Skeletal muscle cell (primary cell): Measurements from ENCODE around the gene TMEM266.

Experiments used
- DNase-seq: peaks from one replicate; pipeline ENCODE4 v3.0.0-alpha.2; 2010; ENCODE audit warnings: low read depth
- H3K4me3 ChIP-seq: 2 replicates; pipeline ENCODE4 v1.5.1; 2011; ENCODE audit warnings: low read depth, mild to moderate bottlenecking, control low read depth, low read length, moderate library complexity

Gene TMEM266

GRCh38 chr15:76155731-76156130 lies 95.9 kb downstream of the TMEM266 start:
- no peak for DNase-seq
- no peak overlapping the region for H3K4me3 ChIP-seq

- no peak overlapping the region for H3K4me3 ChIP-seq
- no peak for DNase-seq
These were observed 98.4 kb downstream of the TMEM266 start for GRCh38 chr15:76158226-76158625.

GRCh38 chr15:76158815-76159214 lies 99.0 kb downstream of the TMEM266 start:
- DNase-seq: no peak
- H3K4me3 ChIP-seq: no peak overlapping the region

- H3K4me3 ChIP-seq: no peak overlapping the region
These were observed 99.5 kb downstream of the TMEM266 start for GRCh38 chr15:76159282-76159681.

DNA sequence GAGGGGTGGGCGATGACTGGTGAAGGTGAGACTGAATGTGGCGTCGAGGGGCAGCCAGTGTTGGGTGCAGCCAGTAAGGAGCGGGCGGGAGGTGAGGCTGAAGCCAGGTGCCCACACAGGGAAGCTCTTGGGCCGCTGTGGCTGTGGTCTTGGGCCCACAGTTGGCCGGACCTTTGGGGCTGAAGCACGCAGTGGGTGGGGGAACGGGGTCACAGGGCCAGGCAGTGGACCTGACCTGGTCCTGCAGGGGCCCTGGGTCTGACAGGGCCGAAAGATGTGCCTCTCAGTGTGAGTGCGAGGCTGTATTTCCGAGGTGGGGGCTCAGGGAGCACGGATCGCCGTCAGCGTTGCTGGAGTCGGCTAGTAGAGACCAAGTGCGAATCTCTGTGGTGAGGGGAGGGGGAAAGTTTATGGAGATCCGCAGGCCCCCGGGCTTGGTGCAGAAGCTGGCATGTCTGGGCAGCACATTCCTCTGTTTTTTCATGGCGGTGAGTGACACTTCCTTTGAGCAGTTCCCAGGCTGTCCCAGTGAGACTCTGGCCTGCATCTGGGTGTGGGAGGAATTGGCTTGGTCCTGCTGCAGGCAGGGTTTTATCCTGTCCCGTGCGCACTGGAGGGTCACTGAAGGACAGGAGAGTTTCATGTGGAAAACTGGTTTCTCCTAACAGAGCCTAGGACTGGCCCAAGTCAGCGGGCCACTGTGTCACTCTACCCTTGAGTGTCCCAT lies 100.8 kb downstream of the TMEM266 start:
- no peak for DNase-seq
- no peak overlapping the region for H3K4me3 ChIP-seq

More at GRCh38 chr15:76159282-76159681, 99.5 kb downstream of the TMEM266 start:
- DNase-seq: no peak

GRCh38 chr15:76161153-76162035 lies 101.6 kb downstream of the TMEM266 start:
- no peak overlapping the region for H3K4me3 ChIP-seq
- DNase-seq: no peak

GRCh38 chr15:76162036-76162398 lies 102.2 kb downstream of the TMEM266 start:
- no peak overlapping the region for H3K4me3 ChIP-seq

DNA sequence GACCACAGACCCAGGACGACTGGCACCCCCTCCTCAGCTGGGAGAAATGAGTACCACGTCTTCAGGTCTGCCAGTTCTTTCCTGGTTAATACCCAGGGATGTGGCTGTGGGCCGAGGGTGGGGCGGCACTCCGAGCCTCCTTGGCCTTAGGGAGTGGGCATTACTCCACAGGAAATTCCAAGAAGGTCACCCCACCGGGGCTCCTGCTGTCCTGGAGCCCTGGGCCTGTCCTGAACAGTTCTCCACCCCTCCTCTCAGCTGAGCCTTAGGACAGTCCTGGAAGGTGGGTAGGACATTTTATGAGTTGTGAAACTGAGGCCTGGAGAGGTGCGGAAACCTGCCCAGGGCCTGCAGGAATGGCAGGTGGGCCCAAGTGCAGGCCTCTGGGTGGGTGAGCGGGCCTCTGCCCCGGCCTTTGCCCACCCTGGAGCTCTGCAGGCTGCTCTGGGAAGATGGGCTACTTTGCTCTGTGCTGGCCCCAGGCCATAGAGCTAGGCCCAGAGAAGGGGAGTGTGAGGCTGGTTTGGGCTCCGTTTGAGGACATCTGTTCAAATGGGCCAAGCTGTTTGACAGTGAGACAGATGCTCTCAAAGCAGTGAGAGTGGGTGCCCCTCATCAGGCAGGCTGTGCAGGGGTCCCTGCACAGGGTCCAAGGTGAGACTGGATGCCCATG lies 103.1 kb downstream of the TMEM266 start:
- no peak overlapping the region for H3K4me3 ChIP-seq
- no peak for DNase-seq

More at GRCh38 chr15:76162036-76162398, 102.2 kb downstream of the TMEM266 start:
- no peak for DNase-seq

DNA sequence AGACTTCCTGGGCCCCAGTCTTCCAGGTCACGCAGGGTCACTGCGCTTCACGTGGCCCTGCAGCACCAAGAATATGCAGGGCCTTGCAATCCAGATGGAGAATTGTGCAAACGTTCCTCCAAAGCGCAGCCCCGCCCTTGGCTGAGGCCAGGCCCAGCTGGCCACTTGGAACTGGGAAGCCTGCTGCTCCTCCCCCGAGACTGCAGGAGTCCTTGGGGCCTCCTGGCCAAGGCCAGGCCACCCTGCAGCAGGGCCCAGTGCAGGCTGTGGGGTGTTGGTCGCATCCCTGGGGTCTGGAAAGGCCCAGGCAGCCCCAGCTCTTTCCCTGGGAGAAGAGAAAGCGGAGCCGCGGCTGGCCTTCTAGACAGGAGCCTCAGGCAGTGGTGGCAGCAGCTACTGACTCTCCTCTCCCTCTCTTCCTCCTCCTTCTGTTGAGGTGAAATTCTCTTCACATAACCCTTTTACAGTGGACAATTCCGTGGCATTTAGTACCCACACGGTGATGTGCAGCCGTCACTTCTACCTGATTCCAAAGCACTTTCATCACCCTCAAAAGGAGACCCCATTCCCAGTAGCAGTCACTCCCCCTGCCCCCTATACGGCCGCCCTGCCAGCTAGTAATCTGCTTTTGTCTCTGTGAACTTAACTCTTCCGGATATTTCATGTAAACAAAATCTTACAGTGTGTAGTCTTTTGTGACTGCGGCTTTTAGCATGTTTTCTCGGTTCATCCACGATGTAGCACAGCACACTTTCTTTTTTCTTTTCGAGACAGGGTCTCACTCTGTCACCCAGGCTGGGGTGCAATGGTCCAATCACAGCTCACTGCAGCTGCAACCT lies 103.9 kb downstream of the TMEM266 start:
- no peak for DNase-seq
- no peak overlapping the region for H3K4me3 ChIP-seq

DNA sequence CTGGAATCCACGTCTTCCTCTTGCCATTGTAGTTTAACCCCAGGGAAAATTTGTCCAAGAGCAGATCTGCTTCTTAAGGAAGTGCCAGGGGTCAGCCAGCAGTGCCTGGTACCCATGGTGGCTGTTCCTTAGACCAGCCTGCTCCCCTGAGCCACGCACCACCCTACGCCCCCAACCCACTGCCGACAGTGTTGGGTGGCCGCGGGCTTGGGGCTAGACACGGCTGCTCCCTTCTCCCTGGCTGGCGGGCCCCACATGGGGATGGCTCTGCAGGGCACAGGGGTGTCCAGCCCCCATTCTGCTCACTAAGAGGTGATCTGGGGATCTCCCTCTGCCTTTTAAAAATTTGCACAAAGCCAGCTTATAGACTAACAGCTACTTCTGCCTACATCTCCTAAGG lies 104.8 kb downstream of the TMEM266 start:
- H3K4me3 ChIP-seq: no peak overlapping the region

GRCh38 chr15:76165951-76166350 lies 106.2 kb downstream of the TMEM266 start:
- H3K4me3 ChIP-seq: no peak overlapping the region
- no peak for DNase-seq

More for the DNA sequence above, 104.8 kb downstream of the TMEM266 start:
- DNase-seq: no peak

DNA sequence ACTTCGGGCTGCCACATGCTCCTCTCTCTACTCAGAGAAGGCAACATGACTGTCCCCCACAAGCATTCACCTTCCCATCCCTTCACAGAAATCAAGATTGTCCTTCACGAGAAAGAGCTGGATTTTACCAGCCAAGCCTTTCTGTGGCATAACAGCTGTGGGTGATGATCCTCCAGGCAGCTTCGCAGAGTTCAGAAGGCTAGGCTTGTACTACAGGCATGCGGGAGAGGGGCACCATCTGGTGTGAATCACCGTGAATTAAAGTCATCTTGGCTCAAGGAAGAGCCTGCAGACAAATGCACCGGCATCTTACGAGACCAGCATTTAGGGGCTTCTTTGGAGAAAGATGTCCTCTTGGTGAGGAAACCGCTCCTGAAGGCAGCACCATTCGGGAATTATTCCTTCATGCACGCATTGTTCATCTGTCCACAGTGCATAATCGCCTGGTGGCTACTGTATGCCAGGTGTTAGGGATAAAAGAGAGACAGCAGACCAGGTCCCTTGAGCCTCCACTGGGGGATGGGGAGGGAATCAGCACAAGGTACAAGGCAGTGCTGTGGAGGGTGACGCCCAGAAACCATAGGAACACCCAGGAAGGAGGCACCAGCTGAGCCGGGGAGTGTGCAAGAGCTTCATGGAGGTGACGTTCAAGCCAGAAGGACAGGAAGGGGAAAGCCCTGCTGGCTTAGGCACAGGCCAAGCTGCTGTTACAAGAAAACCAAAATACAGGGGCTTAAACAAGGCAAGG lies 108.6 kb downstream of the TMEM266 start:
- no peak overlapping the region for H3K4me3 ChIP-seq
- DNase-seq: no peak

DNA sequence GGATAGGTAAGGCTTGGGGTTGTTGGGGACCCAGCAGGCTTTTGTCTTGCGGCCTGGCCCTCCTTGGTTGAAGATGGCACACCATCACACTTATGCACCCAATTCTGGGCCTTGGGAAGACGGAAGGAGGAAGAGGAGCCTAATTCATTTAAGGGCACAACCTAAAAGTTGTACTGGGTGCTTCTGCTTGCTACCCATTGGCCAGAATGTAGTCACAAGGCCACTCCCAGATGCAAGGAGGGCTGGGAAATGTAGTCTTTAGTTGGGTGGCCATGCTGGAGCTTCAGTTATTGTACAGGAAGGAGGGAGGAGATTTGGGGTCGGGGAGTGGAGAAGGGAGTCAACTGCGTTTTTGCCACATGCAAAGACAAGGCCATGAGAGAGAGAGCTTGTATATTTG lies 109.2 kb downstream of the TMEM266 start:
- no peak overlapping the region for H3K4me3 ChIP-seq
- no peak for DNase-seq

- H3K4me3 ChIP-seq: no peak overlapping the region
- DNase-seq: no peak
These were observed 110.4 kb downstream of the TMEM266 start for GRCh38 chr15:76169911-76170800.

DNA sequence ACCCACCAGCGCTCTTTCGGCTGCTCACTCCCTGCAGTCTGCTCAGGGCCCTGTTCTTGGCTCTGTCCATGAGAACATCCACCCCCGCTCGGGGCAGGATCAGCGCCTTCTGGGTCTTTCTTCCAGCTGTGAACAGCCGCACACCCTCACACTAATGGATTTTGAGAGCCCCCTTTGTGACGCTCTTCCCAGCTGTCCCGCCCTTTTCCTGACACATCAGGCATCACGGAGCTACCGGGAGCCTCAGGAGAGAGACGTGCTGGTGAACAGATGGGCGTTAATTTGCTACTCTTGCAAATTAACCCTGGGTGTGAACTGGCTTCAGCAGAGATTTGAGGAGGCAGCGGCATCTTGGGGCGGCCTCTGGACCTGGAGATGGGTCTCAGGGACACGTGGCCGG lies 113.0 kb downstream of the TMEM266 start:
- no peak overlapping the region for H3K4me3 ChIP-seq
- DNase-seq: no peak

DNA sequence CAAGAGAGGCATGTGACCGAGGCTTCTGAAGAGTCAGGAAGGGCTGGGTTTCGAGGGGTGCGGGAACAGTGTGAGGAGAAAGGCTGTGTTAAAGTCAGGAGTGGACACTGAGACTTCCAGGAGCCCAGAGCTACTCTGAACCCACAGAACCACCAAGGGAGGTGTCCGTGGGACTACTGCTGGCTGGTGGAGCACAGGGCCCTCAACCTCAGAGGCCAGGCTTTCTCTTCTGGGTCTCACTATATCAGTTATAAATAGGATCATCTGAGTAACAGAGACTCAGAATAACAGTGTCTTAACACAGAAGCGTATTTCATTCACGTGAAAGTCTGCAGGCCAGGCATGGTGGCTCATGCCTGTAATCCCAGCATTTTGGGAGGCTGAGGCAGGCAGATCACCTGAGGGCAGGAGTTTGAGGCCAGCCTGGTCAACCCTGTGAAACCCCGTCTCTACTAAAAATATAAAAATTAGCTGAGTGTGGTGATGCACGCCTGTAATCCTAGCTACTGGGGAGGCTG lies 113.6 kb downstream of the TMEM266 start:
- H3K4me3 ChIP-seq: no peak overlapping the region
- DNase-seq: no peak

- DNase-seq: no peak
- no peak overlapping the region for H3K4me3 ChIP-seq
These were observed 114.9 kb downstream of the TMEM266 start for GRCh38 chr15:76174654-76175053.

DNA sequence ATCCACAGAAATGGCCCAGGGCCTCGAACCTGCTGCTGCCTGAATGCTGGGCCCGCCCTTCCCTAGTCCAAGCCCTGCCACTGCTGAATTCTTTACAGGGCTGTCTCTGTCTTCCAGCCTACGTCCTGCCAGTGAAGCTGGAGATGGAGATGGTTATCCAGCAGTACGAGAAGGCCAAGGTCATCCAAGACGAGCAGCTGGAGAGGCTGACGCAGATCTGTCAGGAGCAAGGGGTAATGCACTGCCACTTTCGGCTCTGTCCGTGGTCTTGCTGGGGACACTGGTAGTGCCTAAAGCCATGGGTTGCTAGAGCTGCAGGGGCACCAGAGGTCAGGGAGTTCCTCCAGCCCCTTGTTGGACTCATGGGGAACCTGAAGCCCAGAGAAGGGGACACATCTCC lies 115.7 kb downstream of the TMEM266 start:
- no peak for DNase-seq
- H3K4me3 ChIP-seq: no peak overlapping the region
